Measurements from ENCODE around the gene PIK3C2B.
"Not testable (repeated sequence)": the region's sequence is repeated elsewhere in the genome, so short reads cannot be mapped to it uniquely, and the experiment has no call there.

The PIK3C2B gene, protein sequence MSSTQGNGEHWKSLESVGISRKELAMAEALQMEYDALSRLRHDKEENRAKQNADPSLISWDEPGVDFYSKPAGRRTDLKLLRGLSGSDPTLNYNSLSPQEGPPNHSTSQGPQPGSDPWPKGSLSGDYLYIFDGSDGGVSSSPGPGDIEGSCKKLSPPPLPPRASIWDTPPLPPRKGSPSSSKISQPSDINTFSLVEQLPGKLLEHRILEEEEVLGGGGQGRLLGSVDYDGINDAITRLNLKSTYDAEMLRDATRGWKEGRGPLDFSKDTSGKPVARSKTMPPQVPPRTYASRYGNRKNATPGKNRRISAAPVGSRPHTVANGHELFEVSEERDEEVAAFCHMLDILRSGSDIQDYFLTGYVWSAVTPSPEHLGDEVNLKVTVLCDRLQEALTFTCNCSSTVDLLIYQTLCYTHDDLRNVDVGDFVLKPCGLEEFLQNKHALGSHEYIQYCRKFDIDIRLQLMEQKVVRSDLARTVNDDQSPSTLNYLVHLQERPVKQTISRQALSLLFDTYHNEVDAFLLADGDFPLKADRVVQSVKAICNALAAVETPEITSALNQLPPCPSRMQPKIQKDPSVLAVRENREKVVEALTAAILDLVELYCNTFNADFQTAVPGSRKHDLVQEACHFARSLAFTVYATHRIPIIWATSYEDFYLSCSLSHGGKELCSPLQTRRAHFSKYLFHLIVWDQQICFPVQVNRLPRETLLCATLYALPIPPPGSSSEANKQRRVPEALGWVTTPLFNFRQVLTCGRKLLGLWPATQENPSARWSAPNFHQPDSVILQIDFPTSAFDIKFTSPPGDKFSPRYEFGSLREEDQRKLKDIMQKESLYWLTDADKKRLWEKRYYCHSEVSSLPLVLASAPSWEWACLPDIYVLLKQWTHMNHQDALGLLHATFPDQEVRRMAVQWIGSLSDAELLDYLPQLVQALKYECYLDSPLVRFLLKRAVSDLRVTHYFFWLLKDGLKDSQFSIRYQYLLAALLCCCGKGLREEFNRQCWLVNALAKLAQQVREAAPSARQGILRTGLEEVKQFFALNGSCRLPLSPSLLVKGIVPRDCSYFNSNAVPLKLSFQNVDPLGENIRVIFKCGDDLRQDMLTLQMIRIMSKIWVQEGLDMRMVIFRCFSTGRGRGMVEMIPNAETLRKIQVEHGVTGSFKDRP (N-terminal part only)

DNA sequence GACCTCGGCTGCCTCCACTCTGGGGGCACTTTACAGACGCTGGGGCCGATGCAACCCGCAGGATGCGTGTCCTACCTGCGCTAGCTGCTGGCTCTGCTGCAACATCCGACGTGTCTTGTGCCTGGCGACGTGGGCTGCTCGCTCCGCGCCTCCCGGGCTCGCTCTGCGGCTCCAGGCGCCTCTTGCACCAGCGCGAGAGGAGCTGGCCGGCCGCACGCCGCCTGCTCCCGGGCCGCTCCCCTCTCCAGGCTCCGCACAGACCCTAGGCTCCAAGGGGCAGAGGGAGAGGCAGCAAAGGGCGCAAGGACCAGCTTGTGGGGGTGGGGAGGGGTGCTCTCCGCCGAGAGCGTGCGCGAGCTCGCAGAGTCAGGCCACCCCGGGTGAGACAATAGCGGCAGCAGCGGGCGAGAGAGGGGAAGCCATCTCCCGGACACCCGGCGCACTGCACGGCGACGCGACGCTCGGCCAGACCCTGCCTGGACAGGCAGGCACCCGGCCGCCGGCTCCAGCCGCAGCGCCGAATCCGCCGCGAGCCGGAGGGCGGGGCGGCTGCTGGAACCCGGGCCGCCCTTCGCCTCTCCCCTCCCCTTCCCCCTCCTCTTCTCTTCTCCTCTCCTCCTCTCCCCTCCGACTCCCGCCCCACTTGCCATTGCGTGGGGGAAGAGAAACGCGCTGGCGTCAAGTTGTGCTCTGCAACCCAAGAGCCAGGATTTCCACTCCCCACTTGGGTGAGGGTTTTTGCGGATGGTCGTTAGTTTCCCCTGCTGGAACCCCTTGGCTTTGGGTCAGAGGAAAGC lies at the start of gene PIK3C2B:
Gene PIK3C2B, minus strand, starts transcription at position 525 of the 797 bp plus-strand sequence. CDS start 25,003 bp downstream, outside the sequence.
- DNase-seq (ENCODE audit: low read depth in 2 of 2), result peak in 1 of 2 donors; percentile 50

DNA sequence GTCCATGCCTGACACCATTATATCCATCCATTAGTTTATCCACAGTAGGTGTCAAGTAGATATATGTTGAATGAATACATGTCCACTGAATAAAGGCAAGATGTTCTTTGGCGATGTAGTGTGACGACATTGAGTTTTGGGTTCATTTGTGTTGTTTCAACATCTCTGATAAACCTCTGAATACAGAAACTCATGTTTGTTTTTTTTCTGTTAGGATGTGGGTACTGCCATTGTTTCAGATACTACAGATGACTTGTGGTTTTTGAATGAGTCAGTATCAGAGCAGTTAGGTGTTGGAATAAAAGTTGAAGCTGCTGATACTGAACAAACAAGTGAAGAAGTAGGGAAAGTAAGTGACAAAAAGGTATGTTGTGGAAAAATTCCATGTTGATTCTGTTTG lies 49.7 kb upstream of the PIK3C2B start:
- DNase-seq (ENCODE audit: low read depth in 2 of 2), result no peak

DNA sequence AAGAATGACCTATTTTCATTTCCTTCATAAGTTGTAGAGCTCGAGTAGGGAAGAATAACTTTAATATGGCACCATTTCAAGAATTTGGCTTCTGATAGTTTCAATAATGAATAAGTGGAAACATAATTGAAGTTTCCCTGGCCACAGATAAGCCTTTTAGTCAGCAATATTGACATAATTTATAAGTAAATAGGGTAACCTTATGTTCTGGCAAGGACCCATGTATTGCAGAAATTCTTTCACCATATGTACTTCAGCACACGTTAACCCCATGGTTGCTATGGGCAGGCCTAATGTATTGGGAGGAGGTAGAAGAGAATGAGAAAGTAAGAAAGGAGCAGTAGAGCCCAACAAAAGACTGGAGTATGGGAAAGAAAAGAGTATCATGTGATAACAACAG lies 47.0 kb upstream of the PIK3C2B start:
- DNase-seq (ENCODE audit: low read depth in 2 of 2), result no peak

DNA sequence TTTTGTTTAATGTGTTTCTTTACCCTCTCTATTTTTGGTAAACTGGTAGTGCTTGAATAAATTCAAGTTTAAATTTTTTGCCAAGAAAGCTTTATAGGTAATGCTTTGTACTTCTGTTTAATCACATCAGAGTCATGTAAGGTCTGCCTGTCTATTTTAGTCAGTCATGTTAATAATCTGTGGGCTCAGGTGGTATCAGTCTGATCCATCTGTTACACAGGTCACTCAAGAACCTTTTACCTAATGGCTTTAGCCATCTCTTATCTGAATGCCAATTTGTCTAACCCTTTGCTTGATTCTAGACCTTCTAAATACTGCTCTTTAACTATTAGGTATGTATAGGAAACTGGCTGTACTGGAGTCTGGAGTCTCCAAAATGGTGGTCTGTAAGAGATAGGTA lies 38.2 kb upstream of the PIK3C2B start:
- no peak for DNase-seq (ENCODE audit: low read depth in 2 of 2)

DNA sequence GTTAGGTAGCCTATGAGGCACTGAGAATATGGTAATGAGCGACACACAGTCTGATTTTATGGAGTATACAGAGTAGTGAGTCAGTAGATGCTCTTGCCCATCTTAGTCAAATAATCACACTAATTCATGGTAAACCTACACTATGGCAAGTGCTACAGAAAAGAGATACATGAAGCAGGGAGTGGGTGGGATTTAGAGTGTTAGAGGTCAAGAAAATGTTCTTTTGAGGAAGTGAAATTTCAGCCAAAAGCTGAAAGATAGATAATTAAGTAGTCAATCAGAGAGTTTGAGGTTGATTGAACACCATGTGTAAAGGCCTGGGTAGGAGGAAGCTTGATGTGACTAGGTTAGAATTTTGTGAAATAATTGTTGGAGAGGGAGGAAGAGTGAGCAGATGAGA lies 36.3 kb upstream of the PIK3C2B start:
- no peak for DNase-seq (ENCODE audit: low read depth in 2 of 2)

DNA sequence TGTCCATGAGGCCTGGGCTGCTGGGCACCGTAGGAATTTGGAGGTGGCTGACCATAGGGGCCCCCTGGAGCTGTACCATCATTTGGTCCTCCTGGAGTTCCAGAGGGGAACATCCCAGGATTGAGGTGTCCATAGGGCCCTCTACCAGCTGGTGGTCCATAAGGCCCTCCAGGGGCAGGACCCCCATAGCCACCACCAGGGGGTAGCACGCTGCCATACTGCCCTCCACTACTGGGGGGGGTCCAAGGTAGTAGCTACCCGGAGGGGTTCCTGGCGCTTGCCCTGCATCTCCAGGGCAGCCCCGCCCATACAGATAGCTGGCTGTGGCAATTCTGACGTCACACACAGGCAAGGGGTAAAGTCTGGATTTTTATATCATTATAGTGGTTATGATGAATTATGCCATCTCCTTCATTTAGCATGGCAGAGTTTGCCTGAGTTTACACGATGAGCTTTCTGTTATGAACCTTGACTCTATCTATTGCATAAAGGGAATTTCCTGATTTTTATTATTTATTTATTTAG lies 34.8 kb upstream of the PIK3C2B start:
- no peak for DNase-seq (ENCODE audit: low read depth in 2 of 2)

DNA sequence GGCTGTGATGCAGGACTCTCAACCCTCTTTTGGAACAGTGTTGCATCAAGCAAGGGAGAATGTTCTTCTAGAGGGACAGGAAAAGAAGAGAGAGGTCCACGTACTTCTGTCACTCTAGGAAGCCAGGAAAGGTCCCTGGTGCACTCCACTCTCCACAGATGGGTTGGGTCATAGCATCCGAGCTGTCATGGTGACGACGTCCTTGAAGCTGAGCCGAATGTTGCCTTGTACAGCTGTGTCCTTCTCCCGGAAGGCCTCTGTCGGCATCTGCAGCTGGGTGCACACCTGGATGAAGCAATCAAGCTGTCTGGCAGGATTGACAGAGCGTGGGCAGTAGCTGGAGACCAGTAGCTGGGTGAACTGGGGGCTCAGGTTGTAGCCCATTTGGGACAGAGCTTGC lies 34.1 kb upstream of the PIK3C2B start:
- no peak for DNase-seq (ENCODE audit: low read depth in 2 of 2)

DNA sequence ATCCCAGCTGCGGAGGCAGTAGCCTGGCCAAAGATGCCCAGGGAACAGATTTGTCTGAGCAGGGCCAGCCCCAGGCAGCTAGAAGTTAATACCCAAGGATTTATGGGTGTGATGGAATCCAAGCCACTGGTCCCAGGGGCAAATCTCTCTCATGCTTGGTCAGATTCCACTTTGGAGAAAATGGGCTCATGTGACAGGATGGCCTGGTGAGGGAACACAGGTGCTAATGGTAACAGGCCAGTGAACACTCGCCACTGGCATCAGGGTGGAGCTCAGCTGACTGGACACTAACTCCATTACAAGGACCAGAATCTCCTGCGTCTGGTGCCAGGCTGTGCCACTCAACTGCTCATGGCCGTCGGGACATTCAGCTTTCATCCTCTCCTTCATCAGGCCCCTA lies 33.6 kb upstream of the PIK3C2B start:
- DNase-seq (ENCODE audit: low read depth in 2 of 2), result no peak

DNA sequence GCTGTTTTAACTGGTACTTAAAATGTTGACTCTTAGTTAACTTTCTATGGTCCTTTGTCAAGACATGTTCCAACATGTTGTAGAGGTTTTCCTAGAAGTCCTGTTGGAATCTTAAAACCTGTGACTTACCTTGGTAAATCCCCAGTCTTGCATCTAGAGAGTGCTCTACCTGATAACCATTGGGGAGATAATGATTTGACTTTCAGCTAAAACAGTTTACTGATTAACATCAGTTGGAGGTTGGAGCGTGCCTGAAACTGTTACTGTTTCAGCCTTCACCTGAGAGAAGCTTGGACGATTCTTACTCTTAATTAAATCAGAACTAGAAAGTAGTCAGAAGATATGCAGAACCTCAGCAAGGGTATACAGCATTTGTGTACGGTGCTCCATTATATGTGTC lies 30.4 kb upstream of the PIK3C2B start:
- DNase-seq (ENCODE audit: low read depth in 2 of 2), result no peak

DNA sequence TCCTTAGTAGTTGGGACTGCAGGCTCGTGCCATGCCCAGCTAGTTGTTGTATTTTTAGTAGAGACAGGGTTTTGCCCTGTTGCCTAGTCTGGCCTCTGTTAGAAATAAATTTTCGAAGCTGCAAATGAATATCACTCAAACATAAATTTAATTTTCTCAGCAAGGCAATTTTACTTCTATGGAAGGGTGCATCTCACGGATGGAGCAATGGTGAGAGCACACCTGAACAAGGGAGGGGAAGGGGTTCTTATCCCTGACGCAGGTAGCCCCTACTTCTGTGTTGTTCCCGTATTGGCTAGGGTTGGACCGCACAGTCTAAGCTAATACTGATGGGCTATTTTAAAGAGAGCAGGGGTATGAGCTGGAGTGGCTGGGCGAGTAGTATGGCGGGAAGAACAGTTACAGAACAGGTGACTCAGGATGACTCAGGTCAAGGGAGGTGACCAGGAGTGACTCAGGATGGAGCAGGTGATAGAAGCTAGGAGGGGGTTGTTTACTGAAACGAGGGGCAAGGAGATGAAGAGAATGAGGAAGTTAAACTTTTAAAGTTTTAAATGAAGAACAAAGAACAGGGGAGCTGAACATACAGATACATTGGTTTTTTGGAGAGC lies 29.1 kb upstream of the PIK3C2B start:
- DNase-seq (ENCODE audit: low read depth in 2 of 2), result no peak

DNA sequence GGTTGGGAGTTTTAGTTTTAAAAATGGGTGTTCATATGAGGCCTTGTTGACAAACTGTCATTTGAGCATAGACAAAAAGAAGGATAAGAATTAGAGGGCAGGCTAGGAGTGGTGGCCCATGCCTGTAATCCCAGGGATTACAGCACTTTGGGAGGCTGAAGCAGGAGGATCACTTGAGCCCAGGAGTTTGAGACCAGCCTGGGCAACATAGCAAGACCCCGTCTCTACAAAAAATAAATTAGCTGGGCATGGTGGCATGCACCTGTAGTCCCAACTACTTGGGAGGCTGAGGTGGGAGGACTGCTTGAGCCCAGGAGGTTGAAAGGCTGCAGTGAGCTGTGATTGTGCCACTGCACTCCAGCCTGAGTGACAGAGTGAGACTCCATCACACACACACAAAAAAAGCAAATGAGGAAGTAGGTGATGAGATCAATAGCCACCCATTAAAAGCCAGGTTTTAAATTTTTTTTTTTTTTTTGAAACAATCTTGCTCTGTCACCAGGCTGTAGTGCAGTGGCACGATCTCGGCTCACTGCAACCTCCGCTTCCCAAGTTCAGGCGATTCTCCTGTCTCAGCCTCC lies 27.4 kb upstream of the PIK3C2B start:
- DNase-seq (ENCODE audit: low read depth in 2 of 2), result not testable (repeated sequence)

DNA sequence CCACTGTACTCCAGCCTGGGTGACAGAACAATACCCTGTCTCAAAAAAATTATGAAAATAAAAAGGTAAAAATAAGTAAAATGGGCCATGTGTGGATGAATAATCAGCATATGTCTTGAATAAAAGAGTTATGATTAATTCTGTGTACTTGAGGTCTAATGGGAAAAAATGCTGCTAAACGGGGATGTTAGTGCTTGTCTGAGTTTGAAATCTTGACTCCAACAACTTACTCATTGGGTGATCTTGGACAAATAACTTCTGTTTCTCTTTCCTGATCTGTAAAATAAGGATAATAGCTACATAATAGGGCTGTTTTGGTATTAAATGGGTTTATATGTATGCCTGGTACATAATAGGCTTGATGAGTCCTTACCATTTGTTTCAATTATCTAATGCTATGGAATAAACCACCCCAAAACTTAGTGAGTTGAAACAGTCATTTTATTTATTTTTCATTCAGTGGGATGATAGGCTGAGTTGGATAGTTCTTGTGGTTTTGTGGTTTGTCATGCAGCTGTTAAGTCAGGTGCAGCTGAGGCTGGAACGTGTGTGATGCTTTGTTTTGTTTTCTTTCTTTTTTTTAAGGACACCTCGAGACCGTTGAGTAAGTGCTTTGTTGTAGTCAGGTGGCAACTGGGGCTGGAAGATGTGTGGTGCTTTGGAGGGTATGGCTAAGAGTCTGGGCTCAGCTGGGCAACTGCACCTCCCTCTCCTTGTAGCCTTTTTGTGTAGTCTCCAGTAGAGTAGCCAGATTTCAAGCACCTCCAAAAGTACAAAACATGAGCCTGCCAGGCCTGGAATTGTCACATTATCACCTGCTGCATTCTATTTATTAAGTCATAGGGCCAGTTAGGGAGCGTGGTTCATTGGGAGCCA lies 26.5 kb upstream of the PIK3C2B start:
- DNase-seq (ENCODE audit: low read depth in 2 of 2), result no peak

DNA sequence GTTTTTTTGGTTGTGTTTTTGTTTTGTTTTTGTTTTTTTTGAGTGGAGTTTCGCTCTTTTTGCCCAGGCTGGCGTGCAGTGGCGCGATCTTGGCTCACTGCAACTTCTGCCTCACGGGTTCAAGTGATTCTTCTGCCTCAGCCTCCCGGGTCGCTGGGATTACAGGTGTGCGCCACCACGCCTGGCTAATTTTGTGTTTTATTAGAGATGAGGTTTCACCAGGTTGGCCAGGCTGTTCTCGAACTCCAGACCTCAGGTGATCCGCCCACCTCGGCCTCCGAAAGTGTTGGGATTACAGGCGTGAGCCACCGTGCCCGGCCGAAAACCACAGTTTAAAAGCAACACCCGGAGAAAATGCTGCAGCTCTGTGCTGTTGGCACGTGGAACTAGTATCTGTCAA lies 22.8 kb upstream of the PIK3C2B start:
- not testable (repeated sequence) for DNase-seq (ENCODE audit: low read depth in 2 of 2)

DNA sequence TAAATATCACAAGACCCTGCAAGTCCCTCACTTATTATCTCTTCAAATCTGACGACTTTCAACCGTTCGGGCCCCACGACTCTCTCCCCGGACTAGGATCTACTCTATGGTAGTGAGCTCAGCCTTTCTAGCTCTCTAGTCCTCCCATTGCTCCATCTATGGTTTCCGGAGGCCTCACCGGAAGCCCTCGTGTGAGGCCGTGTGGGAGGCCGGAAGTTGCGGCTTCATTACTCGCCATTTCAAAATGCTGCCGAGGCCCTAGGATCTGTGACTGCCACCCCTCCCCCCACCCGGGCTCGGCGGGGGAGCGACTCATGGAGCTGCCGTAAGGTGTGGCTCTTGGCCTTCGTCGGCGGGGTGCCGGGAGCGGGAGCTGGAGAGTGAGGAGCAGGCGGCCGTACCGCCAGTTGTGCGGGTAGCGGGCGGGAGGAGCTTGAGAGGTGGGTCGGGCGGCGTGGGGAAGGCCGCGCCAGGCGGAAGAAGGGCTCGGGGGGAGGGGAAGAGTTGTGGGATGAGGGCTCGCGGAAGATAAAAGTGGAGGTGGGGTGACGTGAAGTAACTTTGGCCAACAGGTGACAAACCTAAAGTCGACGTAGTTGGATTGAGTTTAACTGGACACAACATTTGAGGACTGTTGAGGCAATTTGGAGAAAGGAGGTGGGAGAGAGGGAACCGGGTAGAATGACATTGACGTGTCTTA lies 21.7 kb upstream of the PIK3C2B start, which contains the start of gene MDM4:
Gene MDM4, plus strand, starts transcription at position 227 of the 700 bp plus-strand sequence. CDS start 9,113 bp downstream, outside the sequence.
- DNase-seq (ENCODE audit: low read depth in 2 of 2), result peak; percentile 87 to 88

DNA sequence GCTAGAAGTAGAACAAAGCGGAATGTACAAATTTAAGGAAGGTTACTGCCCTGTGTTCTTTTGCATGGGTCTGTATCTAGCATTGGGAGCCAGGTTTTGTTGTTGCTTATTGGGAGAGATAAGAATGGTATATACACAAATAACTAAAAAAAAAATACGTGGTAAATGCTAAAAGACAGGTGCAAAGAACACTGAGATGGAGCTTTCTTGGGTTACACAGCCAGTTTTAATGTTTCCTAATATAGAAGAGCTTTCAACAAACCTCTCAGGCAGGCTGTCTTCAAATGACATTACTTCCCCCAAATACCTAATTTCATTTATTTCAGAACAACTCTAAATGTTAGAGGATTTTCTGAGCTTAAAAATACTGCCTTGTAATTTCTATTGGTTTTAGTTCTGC lies 20.2 kb upstream of the PIK3C2B start:
- no peak for DNase-seq (ENCODE audit: low read depth in 2 of 2)

DNA sequence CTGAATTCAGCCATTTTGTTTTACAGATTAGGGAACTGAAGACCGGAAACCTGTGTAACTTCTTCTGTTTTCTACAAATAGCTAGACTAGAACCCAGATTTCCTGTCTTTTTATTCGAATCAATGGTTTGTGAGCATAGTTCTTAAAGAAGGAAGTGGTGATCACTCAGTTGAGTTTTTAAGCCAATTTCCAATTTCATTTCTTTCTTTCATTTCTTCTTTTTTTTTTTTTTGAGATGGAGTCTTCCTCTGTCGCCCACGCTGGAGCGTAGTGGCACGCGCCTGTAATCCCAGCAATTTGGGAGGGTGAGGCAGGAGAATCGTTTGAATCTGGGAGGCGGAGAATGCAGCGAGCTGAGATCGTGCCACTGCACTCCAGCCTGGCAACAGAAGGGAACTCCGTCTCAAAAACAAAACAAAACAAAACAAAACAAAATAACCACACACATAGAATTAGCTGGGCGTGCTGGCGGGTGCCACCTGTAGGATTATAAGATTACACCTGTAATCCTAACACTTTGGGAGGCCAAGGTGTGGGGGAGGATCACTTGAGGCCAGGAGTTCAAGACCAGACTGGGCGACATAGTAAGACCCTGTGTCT lies 18.6 kb upstream of the PIK3C2B start:
- no peak for DNase-seq (ENCODE audit: low read depth in 2 of 2)

DNA sequence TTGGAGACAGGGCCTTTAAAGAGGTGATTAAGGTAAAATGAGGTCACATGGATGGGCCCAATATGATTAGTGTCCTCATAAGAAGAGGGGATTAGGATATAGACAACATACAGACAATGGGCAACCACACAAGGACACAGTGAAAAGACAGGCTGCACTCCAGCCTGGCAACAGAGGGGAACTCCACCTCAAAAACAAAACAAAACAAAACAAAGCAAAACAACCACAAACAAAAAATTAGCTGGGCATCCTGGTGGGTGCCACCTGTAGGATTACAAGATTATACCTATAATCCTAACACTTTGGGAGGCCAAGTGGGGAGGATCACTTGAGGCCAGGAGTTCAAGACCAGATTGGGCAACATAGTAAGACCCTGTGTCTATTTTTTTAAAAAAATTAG lies 16.8 kb upstream of the PIK3C2B start:
- DNase-seq (ENCODE audit: low read depth in 2 of 2), result no peak

DNA sequence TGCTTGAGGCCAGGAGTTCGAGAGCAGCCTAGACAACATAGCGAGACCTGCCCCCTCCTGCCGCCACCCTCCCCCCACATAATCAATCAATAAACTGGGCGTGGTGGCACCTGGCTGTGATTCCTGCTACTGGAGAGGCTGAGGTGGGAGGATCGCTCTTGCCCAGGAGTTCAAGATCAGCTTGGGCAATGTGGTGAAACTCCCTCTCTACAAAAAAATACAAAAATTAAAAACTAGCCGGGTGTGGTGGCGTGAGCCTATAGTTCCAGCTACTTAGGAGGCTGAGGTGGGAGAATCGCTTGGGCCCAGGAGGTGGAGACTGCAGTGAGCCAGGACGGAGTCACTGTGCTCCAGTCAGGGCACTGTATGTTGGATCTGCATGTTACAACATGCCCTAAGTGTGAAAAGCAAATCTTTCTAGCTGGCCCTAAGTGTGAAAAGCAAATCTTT lies 14.6 kb upstream of the PIK3C2B start:
- no peak for DNase-seq (ENCODE audit: low read depth in 2 of 2)
